VCaP (cell line): Measurements from ENCODE around the gene EFNA1.
"Not testable (repeated sequence)": the region's sequence is repeated elsewhere in the genome, so short reads cannot be mapped to it uniquely, and the experiment has no call there.

Source experiments
- H3K27ac ChIP-seq: fragments of 450-650 bp; 2 replicates; pipeline ENCODE4 v1.5.1; 2017
- CTCF ChIP-seq: fragments of 450-650 bp; conservative IDR thresholded peaks from 2 replicates; pipeline ENCODE4 v1.5.1; 2017; ENCODE audit warnings: mild to moderate bottlenecking, moderate library complexity

EFNA1 gene

GRCh38 chr1:155110826-155111225 lies 16.9 kb upstream of the EFNA1 start:
- no peak for TF ChIP-seq CTCF

GRCh38 chr1:155113450-155113980 lies 14.2 kb upstream of the EFNA1 start:
- no peak overlapping the region for H3K27ac ChIP-seq
- TF ChIP-seq CTCF = no peak

More at GRCh38 chr1:155110826-155111225, 16.9 kb upstream of the EFNA1 start:
- no peak overlapping the region; the same call in 1 of the 2 replicates for H3K27ac ChIP-seq

- no peak for TF ChIP-seq CTCF
Observed at GRCh38 chr1:155116113-155116764, 11.4 kb upstream of the EFNA1 start.

GRCh38 chr1:155117610-155118009 lies 10.1 kb upstream of the EFNA1 start:
- H3K27ac ChIP-seq = no peak overlapping the region
- no peak for TF ChIP-seq CTCF

More at GRCh38 chr1:155116113-155116764, 11.4 kb upstream of the EFNA1 start:
- no peak overlapping the region for H3K27ac ChIP-seq

- not testable (repeated sequence) for H3K27ac ChIP-seq
Observed at GRCh38 chr1:155118090-155118489, 9.6 kb upstream of the EFNA1 start.

- TF ChIP-seq CTCF = no peak
- no peak overlapping the region; the same call in 1 of the 2 replicates for H3K27ac ChIP-seq
Observed at GRCh38 chr1:155120253-155120652, 7.4 kb upstream of the EFNA1 start.

GRCh38 chr1:155121249-155121648 lies 6.4 kb upstream of the EFNA1 start:
- H3K27ac ChIP-seq = no peak overlapping the region
- no peak for TF ChIP-seq CTCF

GRCh38 chr1:155122308-155122707 lies 5.4 kb upstream of the EFNA1 start:
- no peak for TF ChIP-seq CTCF
- no peak overlapping the region for H3K27ac ChIP-seq
